ACC112 (cell line): ENCODE data around the gene TMEM253.

Experiments used
- H2AFZ ChIP-seq: fragments of 200-600 bp; sonication (generic); one replicate; pipeline ENCODE4 v1.6.0; 2017; ENCODE audit warnings: antibody characterized with exemption, low read length; ENCODE audit not compliant: unreplicated experiment
- H3K27ac ChIP-seq: fragments of 200-600 bp; sonication (generic); 2 replicates; pipeline ENCODE4 v1.5.1; 2014; ENCODE audit warnings: low read depth, mild to moderate bottlenecking, antibody characterized with exemption, low read length, moderate library complexity
- H3K27me3 ChIP-seq: fragments of 200-600 bp; sonication (generic); 2 replicates; pipeline ENCODE4 v1.6.1; 2014; ENCODE audit warnings: mild to moderate bottlenecking, antibody characterized with exemption, low read length, moderate library complexity, mixed read lengths; ENCODE audit not compliant: insufficient read depth
- H3K36me3 ChIP-seq: fragments of 200-600 bp; sonication (generic); 2 replicates; pipeline ENCODE4 v1.6.1; 2016; ENCODE audit warnings: mild to moderate bottlenecking, antibody characterized with exemption, low read length, moderate library complexity, mixed read lengths; ENCODE audit not compliant: insufficient read depth
- H3K4me1 ChIP-seq: fragments of 200-600 bp; sonication (generic); one replicate; pipeline ENCODE4 v1.6.1; 2016; ENCODE audit warnings: low read length, mixed read lengths; ENCODE audit not compliant: insufficient read depth, unreplicated experiment, control insufficient read depth
- H3K4me3 ChIP-seq: fragments of 200-600 bp; sonication (generic); 2 replicates; pipeline ENCODE4 v1.5.1; 2014; ENCODE audit warnings: mild to moderate bottlenecking, low read depth, low read length
- H3K79me2 ChIP-seq: fragments of 200-600 bp; sonication (generic); one replicate; pipeline ENCODE4 v1.6.0; 2016; ENCODE audit warnings: low read length; ENCODE audit not compliant: control insufficient read depth, unreplicated experiment, insufficient read depth

Gene TMEM253

GRCh38 chr14:21060614-21061346, 40.1 kb upstream of the TMEM253 start:
- no peak overlapping the region for H2AFZ ChIP-seq
- H3K4me1 ChIP-seq: peaks cover 9% of the 10 kb centered on the region
- peaks cover 8% of the 10 kb centered on the region; the same call in 1 of the 2 replicates for H3K27me3 ChIP-seq

GRCh38 chr14:21061347-21061668, 39.6 kb upstream of the TMEM253 start:
- no peaks in the 10 kb centered on the region for H3K79me2 ChIP-seq
- H3K27me3 ChIP-seq: peaks cover 8% of the 10 kb centered on the region; the same call in 1 of the 2 replicates
- H3K36me3 ChIP-seq: no peaks in the 10 kb centered on the region
- H3K4me1 ChIP-seq: peaks cover 9% of the 10 kb centered on the region
- H3K27ac ChIP-seq: no peak overlapping the region
- no peak overlapping the region for H3K4me3 ChIP-seq
- H2AFZ ChIP-seq: no peak overlapping the region

More at GRCh38 chr14:21060614-21061346, 40.1 kb upstream of the TMEM253 start:
- Histone ChIP-seq H3K79me2 (no peaks in the 10 kb centered on the region), H3K4me3 (no peak overlapping the region), H3K36me3 (no peaks in the 10 kb centered on the region), H3K27ac (no peak overlapping the region)

GRCh38 chr14:21063479-21063878, 37.4 kb upstream of the TMEM253 start:
- Histone ChIP-seq H3K27ac (no peak overlapping the region), H3K36me3 (no peaks in the 10 kb centered on the region), H3K4me3 (no peak overlapping the region), H3K27me3 (peaks cover 8% of the 10 kb centered on the region; the same call in 1 of the 2 replicates), H3K79me2 (no peaks in the 10 kb centered on the region), H2AFZ (no peak overlapping the region), H3K4me1 (peaks cover 10% of the 10 kb centered on the region)

- Histone ChIP-seq H3K4me1 (peaks cover 25% of the 10 kb centered on the region), H3K27me3 (no peaks in the 10 kb centered on the region), H3K4me3 (no peak overlapping the region), H2AFZ (no peak overlapping the region), H3K27ac (no peak overlapping the region), H3K79me2 (peaks cover 4% of the 10 kb centered on the region), H3K36me3 (no peaks in the 10 kb centered on the region)
Observed at GRCh38 chr14:21066882-21067502, 33.9 kb upstream of the TMEM253 start.

GRCh38 chr14:21068521-21069387, 32.1 kb upstream of the TMEM253 start:
- H3K36me3 ChIP-seq: no peaks in the 10 kb centered on the region
- peaks cover 4% of the 10 kb centered on the region for H3K79me2 ChIP-seq
- H3K27me3 ChIP-seq: no peaks in the 10 kb centered on the region
- peak overlapping the region; percentile 54; the same call in 1 of the 2 replicates for H3K27ac ChIP-seq
- peak overlapping the region; percentile 92 for H3K4me3 ChIP-seq
- H2AFZ ChIP-seq: peak overlapping the region; percentile 73
- H3K4me1 ChIP-seq: peaks cover 26% of the 10 kb centered on the region

GRCh38 chr14:21069388-21070082, 31.3 kb upstream of the TMEM253 start:
- Histone ChIP-seq H3K27me3 (no peaks in the 10 kb centered on the region), H3K4me3 (peak overlapping the region; percentile 92), H3K4me1 (peaks cover 26% of the 10 kb centered on the region), H3K36me3 (peaks cover under 1% of the 10 kb centered on the region; the same call in 1 of the 2 replicates), H2AFZ (peak overlapping the region; percentile 73), H3K79me2 (peaks cover 4% of the 10 kb centered on the region), H3K27ac (peak overlapping the region; percentile 54)

GRCh38 chr14:21070083-21070609, 30.7 kb upstream of the TMEM253 start, which contains the start of gene ARHGEF40:
Gene ARHGEF40, plus strand, starts transcription at chr14:21070304. Its CDS starts 93 bp downstream, at chr14:21070397.
- H3K27me3 ChIP-seq: no peaks in the 10 kb centered on the region
- peak within 1 kb of the TSS; percentile 73 for H2AFZ ChIP-seq
- peaks cover 4% of the 10 kb centered on the region; the same call in 1 of the 2 replicates for H3K36me3 ChIP-seq
- peak within 1 kb of the TSS; percentile 80 for H3K27ac ChIP-seq
- peaks cover 4% of the 10 kb centered on the region for H3K79me2 ChIP-seq
- H3K4me3 ChIP-seq: peak within 1 kb of the TSS; percentile 92
- H3K4me1 ChIP-seq: peaks cover 26% of the 10 kb centered on the region

- peaks cover 4% of the 10 kb centered on the region for H3K79me2 ChIP-seq
- H3K4me3 ChIP-seq: peak overlapping the region; percentile 92
- peak overlapping the region; percentile 80 for H3K27ac ChIP-seq
- H2AFZ ChIP-seq: peak overlapping the region; percentile 61
- no peaks in the 10 kb centered on the region for H3K27me3 ChIP-seq
- peaks cover 26% of the 10 kb centered on the region for H3K4me1 ChIP-seq
- H3K36me3 ChIP-seq: peaks cover 4% of the 10 kb centered on the region; the same call in 1 of the 2 replicates
Observed at GRCh38 chr14:21070610-21071224, 30.1 kb upstream of the TMEM253 start.

GRCh38 chr14:21071225-21072030, 29.4 kb upstream of the TMEM253 start:
- H3K27ac ChIP-seq: peak overlapping the region; percentile 80
- peaks cover 7% of the 10 kb centered on the region; the same call in 1 of the 2 replicates for H3K36me3 ChIP-seq
- H3K4me3 ChIP-seq: peak overlapping the region; percentile 92
- H3K79me2 ChIP-seq: peaks cover 4% of the 10 kb centered on the region
- H3K27me3 ChIP-seq: no peaks in the 10 kb centered on the region
- peaks cover 26% of the 10 kb centered on the region for H3K4me1 ChIP-seq
- no peak overlapping the region for H2AFZ ChIP-seq
